GM12874 (cell line): ENCODE data around the gene HPSE.

Experiments
- CTCF ChIP-seq: IDR thresholded peaks from 2 replicates; pipeline ENCODE4 v1.5.1; 2011; ENCODE audit warnings: low read depth, mild to moderate bottlenecking, control low read depth, low read length, moderate library complexity; ENCODE audit not compliant: insufficient read depth

HPSE gene

DNA sequence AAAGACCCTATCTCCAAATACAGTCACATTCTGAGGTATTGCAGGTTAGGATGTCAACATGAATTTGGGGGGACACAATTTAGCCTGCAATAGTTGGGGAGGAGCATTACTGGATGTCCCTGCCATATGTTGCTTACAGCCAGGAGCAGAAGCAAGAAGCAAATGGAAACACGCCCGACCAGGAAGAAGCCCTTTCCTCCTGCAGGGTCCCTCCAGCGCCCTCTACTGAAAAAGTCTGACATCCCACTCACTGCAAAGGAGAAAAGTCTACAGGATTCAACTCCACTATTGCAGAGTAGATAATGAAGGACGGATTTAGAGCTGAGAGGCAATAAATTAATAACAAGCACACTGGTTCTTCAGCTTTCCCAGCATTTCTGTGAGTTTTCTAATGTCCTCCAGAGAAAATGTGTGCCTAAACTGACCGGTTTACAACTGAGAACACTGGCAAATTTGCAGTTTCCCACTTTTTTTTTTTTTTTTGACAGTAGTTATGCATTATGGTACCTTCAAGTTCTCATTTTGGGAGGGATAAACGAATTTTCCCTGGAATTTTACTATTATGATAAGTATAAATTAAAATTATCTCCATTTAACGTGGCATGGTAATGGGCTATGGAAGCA, 81.8 kb downstream of the HPSE start:
- peak; percentile 87 for TF ChIP-seq CTCF

GRCh38 chr4:83251447-83251830, 83.2 kb downstream of the HPSE start:
- TF ChIP-seq CTCF: no peak

DNA sequence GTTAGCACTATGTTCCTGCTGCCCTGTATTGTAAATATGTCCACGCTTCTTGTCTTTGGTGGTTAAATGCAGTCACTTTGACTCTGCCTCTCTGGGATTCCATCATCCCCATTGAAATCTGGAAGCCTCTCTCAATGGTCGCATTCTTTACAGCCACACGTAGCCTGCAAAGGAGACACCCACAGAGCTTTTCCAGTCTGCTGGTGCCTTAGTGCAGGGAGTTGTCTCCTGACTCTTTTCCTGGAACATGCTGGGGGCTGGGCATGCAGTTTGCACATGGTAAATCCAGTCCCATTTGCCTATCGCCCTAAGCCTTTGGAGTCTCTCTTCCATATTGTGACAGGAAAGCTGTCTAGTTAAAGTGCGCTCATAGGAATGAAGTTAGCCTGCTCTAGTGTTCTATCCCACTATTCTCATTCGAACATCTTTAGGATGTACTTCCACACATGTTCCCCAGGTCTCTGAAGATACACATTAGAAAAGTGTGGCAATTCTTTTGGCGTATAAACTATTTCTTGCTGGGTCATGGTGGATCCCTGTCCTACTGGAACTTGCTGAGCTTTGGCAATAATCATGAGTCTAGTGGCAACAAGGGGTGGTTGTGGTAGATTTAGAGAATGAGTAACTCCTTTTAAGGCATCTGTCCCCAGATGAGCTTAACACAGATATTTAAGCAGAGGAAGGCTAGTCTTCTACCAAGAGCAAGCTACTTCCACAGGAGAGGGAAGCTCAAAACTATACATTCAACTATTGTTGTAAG, 83.8 kb downstream of the HPSE start:
- TF ChIP-seq CTCF: no peak

DNA sequence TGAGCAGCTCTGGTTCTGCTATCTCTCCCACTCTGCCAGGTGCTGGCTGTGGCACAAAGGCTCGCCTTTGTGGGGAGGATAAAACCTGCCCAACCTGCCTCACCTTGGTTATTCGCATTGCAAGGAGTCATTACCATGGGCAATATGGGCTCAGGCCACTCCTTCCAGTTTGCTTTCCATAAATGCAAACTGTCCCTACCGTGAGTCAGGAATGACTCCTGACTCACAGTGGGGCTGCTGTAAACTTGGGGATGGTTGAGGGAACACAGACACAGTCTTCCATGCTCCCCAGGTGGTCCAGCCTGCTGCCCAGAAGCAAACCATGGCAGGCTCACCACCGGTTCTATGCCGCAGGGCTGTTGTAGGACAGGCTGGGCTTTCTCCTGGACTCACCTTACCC, 86.2 kb downstream of the HPSE start:
- no peak for TF ChIP-seq CTCF

- no peak for TF ChIP-seq CTCF
Measured at GRCh38 chr4:83247415-83248357, 87.0 kb downstream of the HPSE start.
